HepG2 (cell line): ENCODE measurements around the gene IRX3. TPM values are rescaled to one million over a fixed set of nuclear protein-coding genes. Genes with fewer than 3 reads are reported as not detected.
A peak's percentile ranks its signal among the peaks of the same experiment; 100 is the strongest.

Experiments used
- GLI4 ChIP-seq: sonication (generic); formaldehyde crosslinking; IDR thresholded peaks from 2 replicates; pipeline ENCODE4 v1.5.1; 2020; ENCODE audit warnings: missing genetic modification reagents, mild to moderate bottlenecking, moderate library complexity, borderline replicate concordance
- HNRNPL ChIP-seq: fragments of 200-400 bp; formaldehyde crosslinking; IDR thresholded peaks from 2 replicates; pipeline ENCODE4 v1.6.1; 2017; ENCODE audit warnings: mild to moderate bottlenecking, low read depth, low read length
- IRX3 ChIP-seq: sonication (generic); formaldehyde crosslinking; IDR thresholded peaks from 2 replicates; pipeline ENCODE4 v1.8.1; 2023; ENCODE audit warnings: mild to moderate bottlenecking, low read depth, missing genetic modification reagents, borderline replicate concordance
- KLF12 ChIP-seq: sonication (generic); formaldehyde crosslinking; IDR thresholded peaks from 2 replicates; pipeline ENCODE4 v1.4.0; 2020; ENCODE audit warnings: missing genetic modification reagents, borderline replicate concordance
- MBD4 ChIP-seq: IDR thresholded peaks from 2 replicates; pipeline ENCODE4 v1.6.1; 2012; ENCODE audit warnings: low read length, inconsistent platforms, borderline replicate concordance
- MED13 ChIP-seq: sonication (generic); formaldehyde crosslinking; IDR thresholded peaks from 2 replicates; pipeline ENCODE4 v1.5.0; 2020; ENCODE audit warnings: missing genetic modification reagents
- NR0B2 ChIP-seq: sonication (generic); formaldehyde crosslinking; IDR thresholded peaks from 2 replicates; pipeline ENCODE4 v1.4.0; 2020; ENCODE audit warnings: mild to moderate bottlenecking, missing genetic modification reagents
- PAF1 ChIP-seq: IDR thresholded peaks from 2 replicates; pipeline ENCODE4 v1.6.1; 2016; ENCODE audit warnings: missing genetic modification reagents, missing compliant biosample characterization
- POLR2A ChIP-seq, 2 experiments: IDR thresholded peaks; 2 replicates each; pipeline ENCODE4 v1.6.1; 2011; ENCODE audit warnings: low read depth in 2 of 2, low read length in 2 of 2, mild to moderate bottlenecking in 1 of 2, moderate library complexity in 1 of 2; ENCODE audit not compliant: insufficient read depth in 1 of 2
- RFX5 ChIP-seq: IDR thresholded peaks from 2 replicates; pipeline ENCODE4 v1.6.1; 2011; ENCODE audit warnings: low read depth, low read length, improper control_type of control experiment
- YEATS4 ChIP-seq: sonication (generic); formaldehyde crosslinking; IDR thresholded peaks from 2 replicates; pipeline ENCODE4 v1.4.0; 2020; ENCODE audit warnings: missing genetic modification reagents, borderline replicate concordance
- ZFAT ChIP-seq: sonication (generic); formaldehyde crosslinking; conservative IDR thresholded peaks from 2 replicates; pipeline ENCODE4 v1.8.1; 2023; ENCODE audit warnings: missing genetic modification reagents, inconsistent platforms
- ZFYVE20 ChIP-seq: sonication (generic); formaldehyde crosslinking; IDR thresholded peaks from 2 replicates; pipeline ENCODE4 v1.8.0; 2023; ENCODE audit warnings: low read depth, mild to moderate bottlenecking, moderate library complexity, missing genetic modification reagents, borderline replicate concordance
- ZMAT5 ChIP-seq: sonication (generic); formaldehyde crosslinking; IDR thresholded peaks from 2 replicates; pipeline ENCODE4 v1.5.0; 2020; ENCODE audit warnings: mild to moderate bottlenecking, low read depth, missing genetic modification reagents, borderline replicate concordance
- ZNF282 ChIP-seq: fragments of 450-650 bp; IDR thresholded peaks from 2 replicates; pipeline ENCODE4 v1.6.1; 2018; ENCODE audit not compliant: partially characterized antibody
- ZNF672 ChIP-seq: sonication (generic); formaldehyde crosslinking; IDR thresholded peaks from 2 replicates; pipeline ENCODE4 v1.8.1; 2022; ENCODE audit warnings: missing genetic modification reagents
- ZNF766 ChIP-seq: sonication (generic); formaldehyde crosslinking; IDR thresholded peaks from 2 replicates; pipeline ENCODE4 v1.5.0; 2020; ENCODE audit warnings: missing genetic modification reagents, borderline replicate concordance
- ZNF790 ChIP-seq: sonication (generic); formaldehyde crosslinking; IDR thresholded peaks from 2 replicates; pipeline ENCODE4 v1.8.0; 2022; ENCODE audit warnings: missing genetic modification reagents, mild to moderate bottlenecking, borderline replicate concordance
- polyA plus RNA-seq, 8 experiments: library from polyadenylated mRNA; depleted of rRNA in 3 of 8; stranded (reverse) in 7 of 8; unstranded in 1 of 8; fragments of >200 nt; fragmentation: Illumina TruSeq in 4 of 8; extraction: Trizol in 4 of 8; gene quantifications; 2 replicates each; pipeline versions ENCODE4 v1.2.1 to v1.2.3, GENCODE V29; 2011 to 2016; ENCODE audit warnings: low read depth in 4 of 8, missing spikeins in 1 of 8, mixed read lengths in 1 of 8; ENCODE audit not compliant: insufficient read depth in 1 of 8
- total RNA-seq, 5 experiments: library from RNA; depleted of rRNA; stranded (reverse); fragments of >200 nt; fragmentation: Illumina TruSeq; extraction: Trizol; gene quantifications; 2 replicates each; pipeline ENCODE4 v1.2.3, GENCODE V29; 2016; ENCODE audit warnings: low read depth in 1 of 5
- TF ChIP-seq, protein P1 (sequence below): sonication (generic); formaldehyde crosslinking; IDR thresholded peaks from 2 replicates; pipeline ENCODE4 v1.4.0; 2020; ENCODE audit warnings: low read depth, missing genetic modification reagents
- TF ChIP-seq, protein P2 (sequence below): sonication (generic); formaldehyde crosslinking; IDR thresholded peaks from 2 replicates; pipeline ENCODE4 v1.4.0; 2020; ENCODE audit warnings: missing genetic modification reagents

Gene IRX3
- total and polyA plus RNA-seq, 2 of the 13 experiments (the other 11 are each of a cell fraction or from before 2014, with no cell fraction given), result 9.2 to 16.4 TPM

DNA sequence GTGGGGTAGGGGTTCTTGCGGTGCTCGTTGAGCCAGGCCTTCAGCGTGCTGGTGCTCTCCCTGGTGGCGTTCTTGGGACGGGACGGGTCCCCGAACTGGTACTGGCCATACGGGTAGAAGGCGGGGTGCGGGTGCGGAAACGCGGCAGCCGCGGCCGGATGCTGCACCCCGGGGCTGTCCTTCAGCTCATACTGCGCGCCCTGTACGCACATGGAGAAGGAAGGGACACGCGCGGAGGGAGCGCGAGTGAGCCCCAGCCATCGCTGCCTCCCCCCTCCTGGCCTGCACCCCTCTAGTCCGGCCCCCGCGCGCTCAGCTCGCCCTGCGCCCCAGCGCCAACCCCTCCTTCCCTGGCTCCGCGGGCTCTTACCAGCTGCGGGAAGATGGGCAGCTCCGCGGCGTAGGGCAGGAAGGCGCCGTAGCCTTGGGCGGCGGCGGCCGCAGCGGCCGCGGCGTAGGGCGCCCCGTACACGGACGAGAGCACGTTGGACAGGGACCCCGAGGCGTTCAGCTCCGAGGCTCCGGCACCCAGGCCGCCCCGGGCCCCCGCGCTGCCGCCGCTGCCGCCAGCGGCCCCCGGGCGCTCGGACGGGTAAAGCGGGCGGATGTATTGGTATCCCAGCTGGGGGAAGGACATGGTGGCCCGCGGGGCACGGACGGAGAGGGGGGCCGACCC lies 1.0 kb downstream of the IRX3 start (continued):
- TF ChIP-seq, protein P1, sequence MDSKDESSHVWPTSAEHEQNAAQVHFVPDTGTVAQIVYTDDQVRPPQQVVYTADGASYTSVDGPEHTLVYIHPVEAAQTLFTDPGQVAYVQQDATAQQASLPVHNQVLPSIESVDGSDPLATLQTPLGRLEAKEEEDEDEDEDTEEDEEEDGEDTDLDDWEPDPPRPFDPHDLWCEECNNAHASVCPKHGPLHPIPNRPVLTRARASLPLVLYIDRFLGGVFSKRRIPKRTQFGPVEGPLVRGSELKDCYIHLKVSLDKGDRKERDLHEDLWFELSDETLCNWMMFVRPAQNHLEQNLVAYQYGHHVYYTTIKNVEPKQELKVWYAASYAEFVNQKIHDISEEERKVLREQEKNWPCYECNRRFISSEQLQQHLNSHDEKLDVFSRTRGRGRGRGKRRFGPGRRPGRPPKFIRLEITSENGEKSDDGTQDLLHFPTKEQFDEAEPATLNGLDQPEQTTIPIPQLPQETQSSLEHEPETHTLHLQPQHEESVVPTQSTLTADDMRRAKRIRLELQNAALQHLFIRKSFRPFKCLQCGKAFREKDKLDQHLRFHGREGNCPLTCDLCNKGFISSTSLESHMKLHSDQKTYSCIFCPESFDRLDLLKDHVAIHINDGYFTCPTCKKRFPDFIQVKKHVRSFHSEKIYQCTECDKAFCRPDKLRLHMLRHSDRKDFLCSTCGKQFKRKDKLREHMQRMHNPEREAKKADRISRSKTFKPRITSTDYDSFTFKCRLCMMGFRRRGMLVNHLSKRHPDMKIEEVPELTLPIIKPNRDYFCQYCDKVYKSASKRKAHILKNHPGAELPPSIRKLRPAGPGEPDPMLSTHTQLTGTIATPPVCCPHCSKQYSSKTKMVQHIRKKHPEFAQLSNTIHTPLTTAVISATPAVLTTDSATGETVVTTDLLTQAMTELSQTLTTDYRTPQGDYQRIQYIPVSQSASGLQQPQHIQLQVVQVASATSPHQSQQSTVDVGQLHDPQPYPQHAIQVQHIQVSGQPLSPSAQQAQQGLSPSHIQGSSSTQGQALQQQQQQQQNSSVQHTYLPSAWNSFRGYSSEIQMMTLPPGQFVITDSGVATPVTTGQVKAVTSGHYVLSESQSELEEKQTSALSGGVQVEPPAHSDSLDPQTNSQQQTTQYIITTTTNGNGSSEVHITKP, result no peak
- no peak for TF ChIP-seq RFX5
- 0 out of 2 replicates have a peak, but pooled peaks have one; percentile 16 for TF ChIP-seq GLI4 (CRISPR knock-in tag)
- peak; percentile 31; the same call in 1 of the 2 replicates for TF ChIP-seq YEATS4 (CRISPR knock-in tag)
- no peak for TF ChIP-seq ZFAT (CRISPR knock-in tag)
- TF ChIP-seq KLF12 (CRISPR knock-in tag), result peak; percentile 57; the same call in 1 of the 2 replicates
- no peak for TF ChIP-seq IRX3 (CRISPR knock-in tag)
- TF ChIP-seq, protein P2, sequence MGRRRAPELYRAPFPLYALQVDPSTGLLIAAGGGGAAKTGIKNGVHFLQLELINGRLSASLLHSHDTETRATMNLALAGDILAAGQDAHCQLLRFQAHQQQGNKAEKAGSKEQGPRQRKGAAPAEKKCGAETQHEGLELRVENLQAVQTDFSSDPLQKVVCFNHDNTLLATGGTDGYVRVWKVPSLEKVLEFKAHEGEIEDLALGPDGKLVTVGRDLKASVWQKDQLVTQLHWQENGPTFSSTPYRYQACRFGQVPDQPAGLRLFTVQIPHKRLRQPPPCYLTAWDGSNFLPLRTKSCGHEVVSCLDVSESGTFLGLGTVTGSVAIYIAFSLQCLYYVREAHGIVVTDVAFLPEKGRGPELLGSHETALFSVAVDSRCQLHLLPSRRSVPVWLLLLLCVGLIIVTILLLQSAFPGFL (CRISPR knock-in tag), result no peak
- 0 out of 2 replicates have a peak, but pooled peaks have one; percentile 24 for TF ChIP-seq HNRNPL
- TF ChIP-seq MED13 (CRISPR knock-in tag), result no peak
- TF ChIP-seq ZNF790, result no peak
- 0 out of 2 replicates have a peak, but pooled peaks have one; percentile 44 for TF ChIP-seq ZFYVE20 (CRISPR knock-in tag)
- no peak for TF ChIP-seq POLR2A (IDR thresholded peaks at IDR 0.05; ENCODE audit: insufficient read depth in 1 of 2, low read depth in 2 of 2, low read length in 2 of 2)
- TF ChIP-seq ZNF766 (CRISPR knock-in tag), result 0 out of 2 replicates have a peak, but pooled peaks have one; percentile 22
- TF ChIP-seq ZNF672, result no peak
- no peak for TF ChIP-seq ZMAT5 (CRISPR knock-in tag)
- TF ChIP-seq NR0B2, result 0 out of 2 replicates have a peak, but pooled peaks have one; percentile 12
- TF ChIP-seq PAF1 (CRISPR knock-in tag), result 0 out of 2 replicates have a peak, but pooled peaks have one; percentile 70
- no peak for TF ChIP-seq MBD4
- no peak for TF ChIP-seq ZNF282
